Uterus (tissue), 2 donors: ENCODE measurements around the gene ECSIT.

Source experiments
- CTCF ChIP-seq, 4 experiments: fragments of 200-600 bp in 2 of 4; fragments of 450-650 bp in 2 of 4; sonication (generic) in 2 of 4; IDR thresholded peaks; one replicate each; pipeline ENCODE4 v1.5.1; 2016 to 2019; ENCODE audit warnings: antibody characterized with exemption in 4 of 4, mild to moderate bottlenecking in 2 of 4, moderate library complexity in 1 of 4
- POLR2A ChIP-seq, 2 donors: fragments of 450-650 bp; IDR thresholded peaks; one replicate each; pipeline ENCODE4 v1.6.1; 2016; ENCODE audit warnings: antibody characterized with exemption in 2 of 2, mild to moderate bottlenecking in 1 of 2, moderate library complexity in 1 of 2

- TF ChIP-seq POLR2A (IDR thresholded peaks at IDR 0.05), result no peak
- no peak for TF ChIP-seq CTCF (IDR thresholded peaks at IDR 0.05)
These were observed 24.4 kb downstream of the ECSIT start for GRCh38 chr19:11504502-11505031.
